Neuronal stem cell (in vitro differentiated cells): ENCODE results near the gene ARFGAP3.
"Not testable (repeated sequence)": the region's sequence is repeated elsewhere in the genome, so short reads cannot be mapped to it uniquely, and the experiment has no call there.

Source experiments
- DNase-seq: peaks from one replicate; pipeline ENCODE4 v3.0.0-alpha.2; 2013; ENCODE audit warnings: low spot score
- H2AFZ ChIP-seq: one replicate; pipeline ENCODE4 v1.6.1; 2013; ENCODE audit warnings: mild to moderate bottlenecking, low read length, inconsistent platforms
- H2AK5ac ChIP-seq: 2 replicates; pipeline ENCODE4 v1.6.1; 2013; ENCODE audit warnings: low read depth, mild to moderate bottlenecking, inconsistent platforms, low read length, moderate library complexity, mixed read lengths
- H2BK120ac ChIP-seq: 2 replicates; pipeline ENCODE4 v1.6.1; 2013; ENCODE audit warnings: low read depth, mild to moderate bottlenecking, inconsistent platforms, low read length, moderate library complexity, mixed read lengths
- H2BK12ac ChIP-seq: one replicate; pipeline ENCODE4 v1.6.1; 2013; ENCODE audit warnings: low read length, inconsistent platforms
- H2BK15ac ChIP-seq: 2 replicates; pipeline ENCODE4 v1.6.1; 2013; ENCODE audit warnings: mild to moderate bottlenecking, low read length, inconsistent platforms, mixed read lengths
- H2BK5ac ChIP-seq: one replicate; pipeline ENCODE4 v1.6.1; 2013; ENCODE audit warnings: inconsistent platforms, mild to moderate bottlenecking, low read length, moderate library complexity
- H3K14ac ChIP-seq: one replicate; pipeline ENCODE4 v1.6.1; 2013; ENCODE audit warnings: low read length, inconsistent platforms
- H3K18ac ChIP-seq: 2 replicates; pipeline ENCODE4 v1.6.1; 2013; ENCODE audit warnings: low read length, inconsistent platforms
- H3K23ac ChIP-seq: 2 replicates; pipeline ENCODE4 v1.6.1; 2013; ENCODE audit warnings: low read depth, mild to moderate bottlenecking, mixed read lengths, low read length, inconsistent platforms; ENCODE audit not compliant: poor library complexity
- H3K27ac ChIP-seq: replicated peaks from 3 replicates; pipeline ENCODE4 v1.5.1; 2013; ENCODE audit warnings: low read length, inconsistent platforms
- H3K27me3 ChIP-seq, 3 experiments: 2 replicates each; pipeline ENCODE4 v1.6.1; 2013; ENCODE audit warnings: low read length in 3 of 3, mild to moderate bottlenecking in 2 of 3, inconsistent platforms in 1 of 3, low read depth in 1 of 3, mixed read lengths in 1 of 3, moderate library complexity in 1 of 3; ENCODE audit not compliant: control insufficient read depth in 3 of 3, insufficient read depth in 3 of 3
- H3K36me3 ChIP-seq, 2 donors: replicated peaks in 1 of 2; 2 replicates each; pipeline ENCODE4 v1.6.1; 2013; ENCODE audit warnings: low read length in 2 of 2; ENCODE audit not compliant: control insufficient read depth in 2 of 2, insufficient read depth in 2 of 2
- H3K4ac ChIP-seq: 2 replicates; pipeline ENCODE4 v1.6.1; 2013; ENCODE audit warnings: inconsistent platforms, mild to moderate bottlenecking, low read length, moderate library complexity
- H3K4me1 ChIP-seq, 2 donors: 1 replicate in 1 of 2; 2 replicates in 1 of 2; pipeline ENCODE4 v1.6.1; 2013; ENCODE audit warnings: low read length in 2 of 2, low read depth in 1 of 2; ENCODE audit not compliant: control insufficient read depth in 2 of 2, insufficient read depth in 1 of 2
- H3K4me2 ChIP-seq: one replicate; pipeline ENCODE4 v1.6.1; 2013; ENCODE audit warnings: mild to moderate bottlenecking, low read length, inconsistent platforms; ENCODE audit not compliant: insufficient read depth, poor library complexity, severe bottlenecking
- H3K4me3 ChIP-seq, 2 donors: 2 replicates each; pipeline ENCODE4 v1.5.1; 2013; ENCODE audit warnings: low read length in 2 of 2, mild to moderate bottlenecking in 2 of 2, inconsistent platforms in 1 of 2, moderate library complexity in 1 of 2
- H3K79me1 ChIP-seq: one replicate; pipeline ENCODE4 v1.6.1; 2013; ENCODE audit warnings: low read depth, mild to moderate bottlenecking, inconsistent platforms, low read length, moderate library complexity
- H3K9ac ChIP-seq: one replicate; pipeline ENCODE4 v1.6.1; 2013; ENCODE audit warnings: mild to moderate bottlenecking, low read depth, low read length, inconsistent platforms; ENCODE audit not compliant: poor library complexity
- H3K9me3 ChIP-seq, 2 donors: replicated peaks in 1 of 2; 2 replicates each; pipeline versions ENCODE3 to v1.6.1; 2013; ENCODE audit warnings: low read length in 2 of 2, mild to moderate bottlenecking in 2 of 2, inconsistent platforms in 1 of 2, low read depth in 1 of 2, mixed read lengths in 1 of 2, moderate library complexity in 1 of 2; ENCODE audit not compliant: control insufficient read depth in 2 of 2, insufficient read depth in 1 of 2
- H4K8ac ChIP-seq: one replicate; pipeline ENCODE4 v1.6.1; 2013; ENCODE audit warnings: low read depth, mild to moderate bottlenecking, inconsistent platforms, low read length, moderate library complexity
- H4K91ac ChIP-seq: one replicate; pipeline ENCODE4 v1.6.1; 2013; ENCODE audit warnings: low read length, low read depth, mild to moderate bottlenecking, inconsistent platforms; ENCODE audit not compliant: poor library complexity
- WGBS, 2 donors: extraction: QIAGEN DNeasy Blood & Tissue Kit; methylation state at CpG; one replicate each; pipeline ENCODE4 v1.1.7; 2013; ENCODE audit warnings: missing lambda C conversion rate in 2 of 2, mixed read lengths in 1 of 2; ENCODE audit not compliant: insufficient read length in 2 of 2, insufficient replicate concordance in 1 of 2; ENCODE audit errors: extremely low coverage in 2 of 2; 5-methylcytosine and 5-hydroxymethylcytosine counted together

ARFGAP3 gene

GRCh38 chr22:42755121-42755520, 102.0 kb downstream of the ARFGAP3 start:
- not testable (repeated sequence) for H2AFZ ChIP-seq, H2BK5ac ChIP-seq, H4K8ac ChIP-seq, H3K4me3 ChIP-seq, H2BK15ac ChIP-seq, H3K4me1 ChIP-seq, H2BK120ac ChIP-seq, H3K4me2 ChIP-seq, H2BK12ac ChIP-seq, H3K9me3 ChIP-seq, H2AK5ac ChIP-seq, H3K36me3 ChIP-seq, DNase-seq, H3K27ac ChIP-seq, H3K23ac ChIP-seq, H3K18ac ChIP-seq, H3K4ac ChIP-seq, H3K9ac ChIP-seq, H4K91ac ChIP-seq, H3K14ac ChIP-seq, H3K79me1 ChIP-seq
- H3K27me3 ChIP-seq, result peaks cover 0 to 20% (median 0%) of the 10 kb centered on the region in 3 experiments
- WGBS, 2 donors, result no CpG with 5 or more reads among the region's 16 CpGs

DNA sequence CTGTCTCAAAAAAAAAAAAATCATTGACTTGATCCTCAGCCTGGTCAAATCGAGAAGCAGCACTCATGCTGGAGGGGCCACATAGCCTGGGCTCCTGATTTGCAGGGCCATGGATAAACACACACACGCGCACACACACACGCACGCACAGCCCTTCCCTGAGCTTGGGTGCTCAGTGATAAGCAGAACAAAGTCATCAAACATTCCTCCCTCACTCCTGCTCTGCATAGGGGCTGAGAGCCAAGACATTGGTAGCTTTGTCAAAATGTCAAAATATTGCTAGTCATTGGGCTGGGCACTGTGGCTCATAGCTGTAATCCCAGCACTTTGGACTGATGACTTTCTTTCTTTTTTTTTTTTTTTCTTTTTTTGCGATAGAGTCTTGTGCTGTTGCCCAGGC, 102.4 kb downstream of the ARFGAP3 start:
- no CpG with 5 or more reads among the region's 6 CpGs for WGBS, 2 donors
- Histone ChIP-seq H4K91ac (no peak overlapping the region), H2BK12ac (no peak overlapping the region), H2AK5ac (no peak overlapping the region), H3K4me3 (no peak overlapping the region), H4K8ac (no peak overlapping the region), H2BK120ac (no peak overlapping the region), H3K27ac (no peak overlapping the region), H3K36me3 (no peaks in the 10 kb centered on the region), H3K18ac (no peak overlapping the region), H3K4me2 (no peak overlapping the region), H3K23ac (no peak overlapping the region), H3K4ac (no peak overlapping the region), H3K4me1 (peaks cover 0 to 2% of the 10 kb centered on the region in 2 donors), H3K14ac (no peak overlapping the region), H3K9ac (no peak overlapping the region), H2BK15ac (no peak overlapping the region), H2BK5ac (no peak overlapping the region), H2AFZ (no peak overlapping the region), H3K9me3 (no peaks in the 10 kb centered on the region), H3K79me1 (no peaks in the 10 kb centered on the region), H3K27me3 (peaks cover 0 to 20% (median 0%) of the 10 kb centered on the region in 3 experiments)
- DNase-seq, result no peak

DNA sequence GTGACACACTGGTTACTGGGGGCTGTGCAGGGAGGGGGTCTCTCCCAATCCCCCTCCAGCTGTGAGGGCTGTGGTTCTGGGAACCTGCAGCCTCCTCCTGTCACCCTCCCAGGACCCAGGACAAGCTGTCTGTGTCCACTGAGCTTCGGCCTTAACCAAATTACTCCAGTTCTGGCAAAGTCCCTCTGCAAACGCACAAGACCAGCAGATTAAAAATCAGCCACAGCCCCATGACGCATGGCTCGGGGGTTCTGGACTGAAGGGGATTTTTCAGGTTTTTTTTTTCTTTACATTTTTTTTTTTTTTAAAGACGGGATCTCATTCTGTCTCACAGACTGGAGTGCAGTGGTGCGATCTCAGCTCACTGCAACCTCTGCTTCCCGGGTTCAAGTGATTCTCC, 104.2 kb downstream of the ARFGAP3 start:
- Histone ChIP-seq H3K9ac (no peak overlapping the region), H3K9me3 (no peaks in the 10 kb centered on the region), H2BK15ac (no peak overlapping the region), H3K18ac (no peak overlapping the region), H4K91ac (no peak overlapping the region), H2BK5ac (peak overlapping the region; percentile 17), H2AFZ (no peak overlapping the region), H3K27me3 (peaks cover 0 to 7% (median 0%) of the 10 kb centered on the region in 3 experiments), H3K36me3 (no peaks in the 10 kb centered on the region), H3K79me1 (no peaks in the 10 kb centered on the region), H3K4me1 (peaks cover 2 to 4% of the 10 kb centered on the region in 2 donors), H2AK5ac (peak overlapping the region; percentile 16), H3K4me2 (no peak overlapping the region), H3K14ac (no peak overlapping the region), H3K4me3 (no peak overlapping the region), H2BK12ac (no peak overlapping the region), H3K27ac (no peak overlapping the region), H2BK120ac (no peak overlapping the region), H3K4ac (no peak overlapping the region), H3K23ac (no peak overlapping the region), H4K8ac (no peak overlapping the region)
- DNase-seq, result no peak
- no CpG with 5 or more reads among the region's 7 CpGs for WGBS, 2 donors

DNA sequence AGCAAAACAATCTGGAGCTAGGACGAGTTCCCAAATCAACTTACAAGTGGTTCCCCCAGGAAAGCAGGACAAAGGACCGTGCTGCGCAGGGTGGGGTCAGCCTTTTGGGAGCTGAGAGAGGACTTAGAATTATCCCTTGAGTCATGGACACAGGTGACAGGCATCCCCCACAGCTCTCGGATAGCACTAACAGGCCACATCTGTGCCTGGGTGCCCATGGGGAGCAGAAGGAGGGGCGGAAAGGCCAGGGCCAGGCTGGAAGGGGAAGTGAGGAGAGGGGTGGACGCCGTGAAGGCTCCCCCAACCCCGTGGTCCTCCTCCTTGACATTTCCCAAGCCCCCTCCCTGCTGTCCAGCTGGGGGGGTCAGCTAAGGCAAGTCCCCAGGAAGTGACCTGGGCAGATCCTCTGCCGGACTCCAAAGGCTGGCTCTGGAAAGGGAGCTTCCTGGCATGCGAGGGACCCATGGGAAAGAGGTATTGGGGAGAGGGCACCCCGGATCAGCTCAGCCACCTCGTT, 104.8 kb downstream of the ARFGAP3 start:
- H3K4me3 ChIP-seq, result no peak overlapping the region
- WGBS, 2 donors, result no CpG with 5 or more reads among the region's 12 CpGs
- no peaks in the 10 kb centered on the region for H3K36me3 ChIP-seq
- H2AFZ ChIP-seq, result no peak overlapping the region
- no peak overlapping the region for H4K91ac ChIP-seq
- peak overlapping the region; percentile 16 for H2AK5ac ChIP-seq
- H2BK15ac ChIP-seq, result no peak overlapping the region
- no peak overlapping the region for H4K8ac ChIP-seq
- H3K18ac ChIP-seq, result peak overlapping the region; percentile 14
- no peak overlapping the region for H3K4me2 ChIP-seq
- H3K27ac ChIP-seq, result no peak overlapping the region
- H3K9me3 ChIP-seq, result no peaks in the 10 kb centered on the region
- peaks cover 2 to 4% of the 10 kb centered on the region in 2 donors for H3K4me1 ChIP-seq
- no peaks in the 10 kb centered on the region for H3K79me1 ChIP-seq
- no peak for DNase-seq
- H3K4ac ChIP-seq, result no peak overlapping the region
- H3K14ac ChIP-seq, result no peak overlapping the region
- no peak overlapping the region for H3K23ac ChIP-seq
- H2BK120ac ChIP-seq, result no peak overlapping the region
- peak overlapping the region; percentile 17 for H2BK5ac ChIP-seq
- no peak overlapping the region for H3K9ac ChIP-seq
- H2BK12ac ChIP-seq, result peak overlapping the region; percentile 14
- peaks cover 0 to under 1% (median 0%) of the 10 kb centered on the region in 3 experiments for H3K27me3 ChIP-seq
